ENCODE measurements around the gene SPATA6L. TPM values are rescaled to one million over a fixed set of nuclear protein-coding genes. Genes with fewer than 3 reads are reported as not detected.

SPATA6L gene
- total RNA-seq, 1 experiment from 2014 or later = 1.0 TPM

DNA sequence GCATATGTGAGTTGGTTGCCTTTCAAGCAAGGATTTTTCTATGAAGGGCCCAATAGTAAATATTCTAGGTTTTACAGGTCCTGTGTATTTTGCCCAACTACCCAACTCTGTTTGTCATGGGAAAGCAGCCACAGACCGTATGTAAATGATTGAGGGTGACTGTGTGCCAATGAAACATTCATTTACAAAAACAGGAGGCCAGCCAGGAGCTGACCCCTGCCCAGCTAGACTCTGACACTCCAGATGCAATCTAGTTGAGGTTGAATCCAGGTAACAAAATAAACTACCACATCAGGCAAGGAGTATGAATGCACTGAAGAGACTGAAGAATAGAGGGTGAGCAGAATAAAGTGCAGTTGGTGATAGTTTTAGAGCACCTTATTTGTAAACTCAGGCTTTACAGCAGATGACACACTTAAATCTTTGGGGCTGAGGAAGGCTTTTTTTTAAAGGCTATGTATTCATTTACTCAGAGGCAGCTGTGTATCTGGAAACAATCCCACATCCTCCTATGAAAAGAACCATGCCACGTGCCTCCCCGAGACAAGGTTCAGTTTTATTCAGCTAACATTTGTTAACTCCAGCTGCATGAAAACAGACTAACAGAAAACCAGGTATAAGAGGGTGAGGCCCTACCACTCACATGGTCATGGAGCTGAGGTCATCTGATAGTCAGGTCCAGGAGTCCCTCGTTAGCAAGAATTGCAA, 115.3 kb downstream of the SPATA6L start:
- no peak for DNase-seq (ENCODE audit: low read depth)

DNA sequence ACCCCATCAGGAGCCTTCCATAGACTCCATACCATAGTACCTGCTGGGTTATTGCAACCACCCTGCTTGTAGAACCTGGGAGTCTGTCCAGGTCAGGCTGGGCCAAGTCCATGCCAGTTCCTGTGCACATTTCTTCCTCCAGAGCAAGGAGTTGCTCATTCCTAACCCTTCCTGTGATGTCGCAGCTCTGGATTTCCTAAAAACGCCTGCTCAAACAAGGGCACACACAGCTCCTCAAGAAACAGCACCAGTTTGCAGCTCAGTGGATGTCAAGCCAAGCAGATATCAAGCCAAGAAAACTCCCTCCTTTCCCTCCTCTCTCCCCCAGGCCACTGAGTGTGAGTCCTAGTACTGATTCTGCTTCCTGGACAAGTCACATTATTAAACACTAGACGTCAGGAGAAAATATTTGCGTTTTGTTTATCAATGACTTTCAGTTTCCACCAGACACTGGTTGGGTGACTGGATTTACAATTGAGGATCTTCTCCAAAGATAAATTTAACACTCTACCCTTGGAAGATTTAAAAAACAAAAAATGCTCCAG, 116.5 kb downstream of the SPATA6L start:
- no peak for DNase-seq (ENCODE audit: low read depth)

GRCh38 chr9:4548811-4549725, 117.2 kb downstream of the SPATA6L start:
- peak; percentile 56 for DNase-seq (ENCODE audit: low read depth)

Other genes with a start within 250 kb of the SPATA6L start
- gene SLC1A1, start 176.0 kb downstream of the SPATA6L start, total RNA-seq (2014; rRNA removed; shearing (Covaris generic)) = 11.8 and 15.8 TPM in 2 replicates
- gene PLPP6, start 4.2 kb downstream of the SPATA6L start, total RNA-seq (2014; rRNA removed; shearing (Covaris generic)) = 5.7 and 9.0 TPM in 2 replicates
- gene CDC37L1, start 13.1 kb upstream of the SPATA6L start, total RNA-seq (2014; rRNA removed; shearing (Covaris generic)) = 30.9 and 56.1 TPM in 2 replicates
- 44.0 and 58.7 TPM in 2 replicates for gene AK3, start 74.7 kb upstream of the SPATA6L start, total RNA-seq (2014; rRNA removed; shearing (Covaris generic))
- 36.2 and 40.2 TPM in 2 replicates for gene RCL1, start 126.5 kb upstream of the SPATA6L start, total RNA-seq (2014; rRNA removed; shearing (Covaris generic))